WTC11 (cell line): ENCODE results near the gene CRLF1.

ENCODE experiments used
- ATF6 ChIP-seq: sonication (generic); formaldehyde crosslinking; IDR thresholded peaks from 2 replicates; pipeline ENCODE4 v1.8.1; 2023; ENCODE audit warnings: mild to moderate bottlenecking, missing genetic modification reagents
- CREM ChIP-seq: sonication (generic); formaldehyde crosslinking; IDR thresholded peaks from 2 replicates; pipeline ENCODE4 v1.8.1; 2022; ENCODE audit warnings: mild to moderate bottlenecking, missing genetic modification reagents, moderate library complexity
- CTCF ChIP-seq: fragments of 200-600 bp; IDR thresholded peaks from 2 replicates; pipeline ENCODE4 v1.8.0; 2022; ENCODE audit warnings: antibody characterized with exemption
- NR3C1 ChIP-seq: sonication (generic); formaldehyde crosslinking; conservative IDR thresholded peaks from 2 replicates; pipeline ENCODE4 v1.8.1; 2023; ENCODE audit warnings: low read depth, mild to moderate bottlenecking, missing genetic modification reagents
- SP1 ChIP-seq: sonication (generic); formaldehyde crosslinking; conservative IDR thresholded peaks from 2 replicates; pipeline ENCODE4 v1.8.1; 2022; ENCODE audit warnings: missing genetic modification reagents

GRCh38 chr19:18611327-18612050 is 4.9 kb upstream of the CRLF1 start:
- no peak for TF ChIP-seq CREM
- TF ChIP-seq CTCF = no peak
- no peak; the same call in none of the 2 replicates for TF ChIP-seq SP1
- TF ChIP-seq NR3C1 (CRISPR knock-in tag) = no peak
- TF ChIP-seq ATF6 (CRISPR knock-in tag) = no peak
